Measurements from ENCODE around the gene MICALL2. TPM values are rescaled to one million over a fixed set of nuclear protein-coding genes. Genes with fewer than 3 reads are reported as not detected.

MICALL2 gene
- total RNA-seq, 6 experiments from 2014 or later = 8.2 to 23.8 (median 13.6) TPM

GRCh38 chr7:1475991-1476390, 16.7 kb upstream of the MICALL2 start:
- DNase-seq = no peak
- no peaks in the 10 kb centered on the region for H3K27me3 ChIP-seq
- H3K4me1 ChIP-seq = no peaks in the 10 kb centered on the region
- no peaks in the 10 kb centered on the region for H3K9me3 ChIP-seq
- H3K36me3 ChIP-seq = peaks cover 0 to 35% (median 2%) of the 10 kb centered on the region in 4 donors
- no peak overlapping the region for H3K27ac ChIP-seq
- no peak for TF ChIP-seq POLR2A (IDR thresholded peaks at IDR 0.05)
- TF ChIP-seq CTCF (IDR thresholded peaks at IDR 0.05) = no peak
- WGBS (ENCODE audit: insufficient coverage, low coverage, low lambda C conversion rate, missing lambda C conversion rate) = no CpG with 5 or more reads among the region's 22 CpGs
- no peak overlapping the region for H3K4me3 ChIP-seq
- intact Hi-C loops (cut with DNase I) = loop anchor here in 1 of 2 donors (10.0 kb wide), 1 partner anchor 51 kb away; no protein-coding TSS in a partner anchor
- no peak for ATAC-seq

GRCh38 chr7:1475393-1475792, 16.1 kb upstream of the MICALL2 start:
- ATAC-seq (no peak), DNase-seq (no peak)
- Histone ChIP-seq H3K36me3 (peaks cover 0 to 41% (median 2%) of the 10 kb centered on the region in 4 donors), H3K27me3 (no peaks in the 10 kb centered on the region), H3K9me3 (no peaks in the 10 kb centered on the region), H3K4me3 (no peak overlapping the region), H3K4me1 (no peaks in the 10 kb centered on the region), H3K27ac (no peak overlapping the region)
- WGBS (ENCODE audit: insufficient coverage, low coverage, low lambda C conversion rate, missing lambda C conversion rate) = 40% methylated on average over 1 of the region's 17 CpGs
- intact Hi-C loops (cut with DNase I) = loop anchor here in 1 of 2 donors (10.0 kb wide), 1 partner anchor 51 kb away; no protein-coding TSS in a partner anchor
- no peak for TF ChIP-seq CTCF (IDR thresholded peaks at IDR 0.05)
- no peak for TF ChIP-seq POLR2A (IDR thresholded peaks at IDR 0.05)

- Histone ChIP-seq H3K4me1 (no peaks in the 10 kb centered on the region), H3K27ac (no peak overlapping the region), H3K4me3 (no peak overlapping the region), H3K9me3 (no peaks in the 10 kb centered on the region), H3K27me3 (no peaks in the 10 kb centered on the region), H3K36me3 (peaks cover 0 to 41% (median 2%) of the 10 kb centered on the region in 4 donors)
- intact Hi-C loops (cut with DNase I) = loop anchor here in 1 of 2 donors (10.0 kb wide), 1 partner anchor 50 kb away; no protein-coding TSS in a partner anchor
- ATAC-seq = no peak
- 100% methylated on average over 2 of the region's 24 CpGs for WGBS (ENCODE audit: insufficient coverage, low coverage, low lambda C conversion rate, missing lambda C conversion rate)
- no peak for TF ChIP-seq CTCF (IDR thresholded peaks at IDR 0.05)
- TF ChIP-seq POLR2A (IDR thresholded peaks at IDR 0.05) = no peak
- DNase-seq = no peak
These were observed 15.5 kb upstream of the MICALL2 start for GRCh38 chr7:1474736-1475135.

GRCh38 chr7:1473864-1474512, 14.7 kb upstream of the MICALL2 start:
- peak; percentile 72 to 92 (median 79) for ATAC-seq
- Histone ChIP-seq H3K9me3 (no peaks in the 10 kb centered on the region), H3K4me3 (no peak overlapping the region), H3K36me3 (peaks cover 0 to 41% (median 2%) of the 10 kb centered on the region in 4 donors), H3K4me1 (no peaks in the 10 kb centered on the region), H3K27me3 (no peaks in the 10 kb centered on the region), H3K27ac (no peak overlapping the region)
- peak; percentile 84 to 88 (median 86) for DNase-seq
- 17% methylated on average over 1 of the region's 37 CpGs for WGBS (ENCODE audit: insufficient coverage, low coverage, low lambda C conversion rate, missing lambda C conversion rate)
- intact Hi-C loops (cut with DNase I) = loop anchor here in 1 of 2 donors (10.0 kb wide), 1 partner anchor 49 kb away; no protein-coding TSS in a partner anchor
- TF ChIP-seq POLR2A (IDR thresholded peaks at IDR 0.05) = no peak
- TF ChIP-seq CTCF (IDR thresholded peaks at IDR 0.05) = peak; percentile 88 to 92 (median 90)

Data from right lobe of liver (tissue), 6 donors.